Smooth muscle cell (in vitro differentiated cells): Measurements from ENCODE around the gene EIF3I. TPM values are rescaled to one million over a fixed set of nuclear protein-coding genes. Genes with fewer than 3 reads are reported as not detected.

Experiments
- DNase-seq: peaks from one replicate; lab custom pipeline; 2025; ENCODE audit not compliant: unreplicated experiment; lab: John Stamatoyannopoulos, UW
- H2AFZ ChIP-seq: fragments of 200-600 bp; sonication (generic); 2 replicates; pipeline ENCODE4 v1.6.0; 2016; ENCODE audit warnings: antibody characterized with exemption, low read depth, mild to moderate bottlenecking
- H3F3A ChIP-seq: fragments of 200-600 bp; sonication (generic); 2 replicates; pipeline ENCODE4 v1.6.0; 2017; ENCODE audit warnings: antibody characterized with exemption, low read depth
- H3K27ac ChIP-seq: fragments of 200-600 bp; sonication (generic); 2 replicates; pipeline ENCODE4 v1.5.1; 2016; ENCODE audit warnings: low read depth, mild to moderate bottlenecking
- H3K27me3 ChIP-seq: fragments of 200-600 bp; sonication (generic); 2 replicates; pipeline ENCODE4 v1.6.1; 2016; ENCODE audit warnings: low read depth, mild to moderate bottlenecking
- H3K36me3 ChIP-seq: fragments of 200-600 bp; sonication (generic); 2 replicates; pipeline ENCODE4 v1.5.1; 2016; ENCODE audit warnings: low read depth
- H3K4me1 ChIP-seq: fragments of 200-600 bp; sonication (generic); 2 replicates; pipeline ENCODE4 v1.5.1; 2016; ENCODE audit warnings: low read depth
- H3K4me2 ChIP-seq: fragments of 200-600 bp; sonication (generic); 2 replicates; pipeline ENCODE4 v1.6.0; 2016; ENCODE audit warnings: mild to moderate bottlenecking
- H3K4me3 ChIP-seq: fragments of 200-600 bp; sonication (generic); 2 replicates; pipeline ENCODE4 v1.5.1; 2016; ENCODE audit warnings: mild to moderate bottlenecking
- H3K79me2 ChIP-seq: fragments of 200-600 bp; sonication (generic); 2 replicates; pipeline ENCODE4 v1.6.0; 2016; ENCODE audit warnings: low read depth, mild to moderate bottlenecking
- H3K9ac ChIP-seq: fragments of 200-600 bp; sonication (generic); 2 replicates; pipeline ENCODE4 v1.6.0; 2016; ENCODE audit warnings: low read depth
- H3K9me3 ChIP-seq: fragments of 200-600 bp; sonication (generic); replicated peaks from 2 replicates; pipeline ENCODE4 v1.5.1; 2016; ENCODE audit warnings: low read depth
- H4K20me1 ChIP-seq: fragments of 200-600 bp; sonication (generic); 2 replicates; pipeline ENCODE4 v1.6.0; 2016; ENCODE audit warnings: low read depth
- WGBS: methylation state at CpG from one replicate; pipeline ENCODE4 v1.1.7; 2016; ENCODE audit warnings: low lambda C conversion rate; 5-methylcytosine and 5-hydroxymethylcytosine counted together
- polyA plus RNA-seq: library from polyadenylated mRNA; unstranded; fragments of >200 nt; fragmentation: Nextera tagmentation; extraction: Ambion mirVana; gene quantifications from 2 replicates; pipeline ENCODE4 v1.2.1, GENCODE V29; 2016
- total RNA-seq: library from RNA; depleted of rRNA; stranded (reverse); fragments of >200 nt; gene quantifications from 2 replicates; pipeline ENCODE4 v1.2.3, GENCODE V29; 2014
- TF ChIP-seq, protein P1 (sequence below): fragments of 200-600 bp; sonication (generic); IDR thresholded peaks from 2 replicates; pipeline ENCODE4 v1.5.1; 2017; ENCODE audit warnings: borderline replicate concordance, mild to moderate bottlenecking, antibody characterized with exemption; ENCODE audit not compliant: insufficient read depth, poor library complexity, severe bottlenecking

The EIF3I gene
- total and polyA plus RNA-seq, 2 experiments from 2014 or later: 240 to 250 TPM

DNA sequence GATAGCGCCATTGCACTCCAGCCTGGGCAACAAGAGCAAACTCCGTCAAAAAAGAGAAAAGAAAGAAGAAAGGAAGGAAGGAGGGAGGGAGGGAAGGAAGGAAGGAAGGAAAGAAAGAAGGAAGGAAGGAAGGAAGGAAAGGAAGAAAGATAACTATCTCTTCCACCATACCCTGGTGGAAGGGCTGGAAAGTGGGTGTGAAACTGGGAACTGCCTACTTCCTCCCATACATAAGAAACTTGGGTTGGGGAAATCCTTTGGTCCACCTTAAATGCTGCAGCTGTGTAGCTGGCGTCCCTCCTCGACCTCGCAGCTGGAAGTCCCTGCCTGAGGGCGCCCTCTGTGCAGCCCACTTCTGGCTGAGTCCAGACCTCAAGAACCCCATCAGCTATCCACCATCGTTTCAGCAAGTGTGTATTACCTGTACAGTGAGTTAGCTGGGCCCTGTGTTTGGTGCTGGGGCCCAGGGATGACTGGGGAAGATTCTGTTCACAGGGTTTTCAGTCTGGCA is 20.2 kb downstream of the EIF3I start:
- no peaks in the 10 kb centered on the region for H3K9me3 ChIP-seq
- H3F3A ChIP-seq: peaks cover 12% of the 10 kb centered on the region
- H4K20me1 ChIP-seq: no peaks in the 10 kb centered on the region
- no peak for DNase-seq
- H3K4me2 ChIP-seq: no peak overlapping the region
- H3K4me1 ChIP-seq: peaks cover 19% of the 10 kb centered on the region
- H3K27me3 ChIP-seq: no peaks in the 10 kb centered on the region
- H2AFZ ChIP-seq: no peak overlapping the region
- WGBS: 34% methylated on average over 7 of the region's 7 CpGs
- H3K79me2 ChIP-seq: no peaks in the 10 kb centered on the region
- TF ChIP-seq, protein P1, sequence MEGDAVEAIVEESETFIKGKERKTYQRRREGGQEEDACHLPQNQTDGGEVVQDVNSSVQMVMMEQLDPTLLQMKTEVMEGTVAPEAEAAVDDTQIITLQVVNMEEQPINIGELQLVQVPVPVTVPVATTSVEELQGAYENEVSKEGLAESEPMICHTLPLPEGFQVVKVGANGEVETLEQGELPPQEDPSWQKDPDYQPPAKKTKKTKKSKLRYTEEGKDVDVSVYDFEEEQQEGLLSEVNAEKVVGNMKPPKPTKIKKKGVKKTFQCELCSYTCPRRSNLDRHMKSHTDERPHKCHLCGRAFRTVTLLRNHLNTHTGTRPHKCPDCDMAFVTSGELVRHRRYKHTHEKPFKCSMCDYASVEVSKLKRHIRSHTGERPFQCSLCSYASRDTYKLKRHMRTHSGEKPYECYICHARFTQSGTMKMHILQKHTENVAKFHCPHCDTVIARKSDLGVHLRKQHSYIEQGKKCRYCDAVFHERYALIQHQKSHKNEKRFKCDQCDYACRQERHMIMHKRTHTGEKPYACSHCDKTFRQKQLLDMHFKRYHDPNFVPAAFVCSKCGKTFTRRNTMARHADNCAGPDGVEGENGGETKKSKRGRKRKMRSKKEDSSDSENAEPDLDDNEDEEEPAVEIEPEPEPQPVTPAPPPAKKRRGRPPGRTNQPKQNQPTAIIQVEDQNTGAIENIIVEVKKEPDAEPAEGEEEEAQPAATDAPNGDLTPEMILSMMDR: no peak
- H3K9ac ChIP-seq: no peak overlapping the region
- H3K36me3 ChIP-seq: no peaks in the 10 kb centered on the region
- H3K27ac ChIP-seq: no peak overlapping the region
- H3K4me3 ChIP-seq: no peak overlapping the region

DNA sequence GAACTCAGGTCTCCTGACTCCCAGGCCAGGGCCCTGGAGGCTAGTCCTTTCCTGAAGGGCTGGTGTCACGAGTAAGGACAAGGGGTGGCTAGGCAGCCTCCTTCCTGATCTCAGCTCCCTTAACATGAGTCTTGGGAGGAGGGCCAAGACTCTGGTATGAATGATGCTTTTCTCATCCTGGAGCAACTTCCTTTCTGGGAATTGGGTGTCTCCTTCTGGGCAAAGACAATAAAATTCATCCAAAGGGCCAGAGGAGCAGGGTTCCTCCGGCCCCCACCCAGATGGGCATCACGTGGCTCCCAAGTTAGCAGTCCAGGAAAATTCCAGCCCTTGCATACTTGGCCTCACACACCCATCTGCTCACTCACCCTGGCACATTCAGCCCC is 24.7 kb downstream of the EIF3I start, which contains the start of gene FAM167B:
TSS of gene FAM167B (plus strand) at position 335 of the 386 bp plus-strand sequence. CDS start 200 bp downstream, outside the sequence.
- no peak within 1 kb of the TSS for H3K9ac ChIP-seq
- WGBS: 85% methylated on average over 3 of the region's 3 CpGs

DNA sequence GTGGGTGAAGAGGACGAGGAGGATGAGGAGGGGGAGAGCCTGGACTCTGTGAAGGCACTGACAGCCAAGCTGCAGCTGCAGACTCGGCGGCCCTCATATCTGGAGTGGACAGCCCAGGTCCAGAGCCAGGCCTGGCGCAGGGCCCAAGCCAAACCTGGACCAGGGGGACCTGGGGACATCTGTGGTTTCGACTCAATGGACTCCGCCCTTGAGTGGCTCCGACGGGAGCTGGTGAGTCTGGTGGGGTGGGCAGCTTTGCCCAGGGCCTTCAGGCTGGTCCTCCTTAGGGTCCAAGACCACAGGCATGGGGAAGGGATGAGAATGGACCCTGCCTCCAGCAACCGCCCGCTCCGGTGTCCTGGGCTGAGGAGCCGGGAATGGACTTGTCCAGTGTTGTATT is 25.2 kb downstream of the EIF3I start:
- Histone ChIP-seq H3K79me2 (no peaks in the 10 kb centered on the region), H3K4me3 (no peak overlapping the region), H3K9me3 (no peaks in the 10 kb centered on the region), H3F3A (no peaks in the 10 kb centered on the region), H2AFZ (no peak overlapping the region), H3K4me1 (peaks cover 5% of the 10 kb centered on the region), H3K36me3 (no peaks in the 10 kb centered on the region), H3K27me3 (no peaks in the 10 kb centered on the region), H4K20me1 (no peaks in the 10 kb centered on the region), H3K27ac (no peak overlapping the region), H3K9ac (no peak overlapping the region), H3K4me2 (no peak overlapping the region)
- DNase-seq: no peak
- TF ChIP-seq, protein P1: no peak
- WGBS: 91% methylated on average over 12 of the region's 12 CpGs

More for the DNA sequence above, 24.7 kb downstream of the EIF3I start, which contains the start of gene FAM167B:
- TF ChIP-seq, protein P1: no peak
- Histone ChIP-seq H3K4me3 (no peak within 1 kb of the TSS), H3K9me3 (no peaks in the 10 kb centered on the region), H3K36me3 (no peaks in the 10 kb centered on the region), H2AFZ (no peak within 1 kb of the TSS), H3K27ac (no peak within 1 kb of the TSS), H3K79me2 (no peaks in the 10 kb centered on the region), H3K27me3 (no peaks in the 10 kb centered on the region), H3F3A (no peaks in the 10 kb centered on the region), H3K4me1 (peaks cover 7% of the 10 kb centered on the region), H4K20me1 (no peaks in the 10 kb centered on the region), H3K4me2 (no peak within 1 kb of the TSS)
- DNase-seq: no peak
